ENCODE measurements around the gene MEAF6. TPM values are rescaled to one million over a fixed set of nuclear protein-coding genes. Genes with fewer than 3 reads are reported as not detected.

The MEAF6 gene
- total RNA-seq, 1 experiment from 2014 or later, result 60.1 TPM

DNA sequence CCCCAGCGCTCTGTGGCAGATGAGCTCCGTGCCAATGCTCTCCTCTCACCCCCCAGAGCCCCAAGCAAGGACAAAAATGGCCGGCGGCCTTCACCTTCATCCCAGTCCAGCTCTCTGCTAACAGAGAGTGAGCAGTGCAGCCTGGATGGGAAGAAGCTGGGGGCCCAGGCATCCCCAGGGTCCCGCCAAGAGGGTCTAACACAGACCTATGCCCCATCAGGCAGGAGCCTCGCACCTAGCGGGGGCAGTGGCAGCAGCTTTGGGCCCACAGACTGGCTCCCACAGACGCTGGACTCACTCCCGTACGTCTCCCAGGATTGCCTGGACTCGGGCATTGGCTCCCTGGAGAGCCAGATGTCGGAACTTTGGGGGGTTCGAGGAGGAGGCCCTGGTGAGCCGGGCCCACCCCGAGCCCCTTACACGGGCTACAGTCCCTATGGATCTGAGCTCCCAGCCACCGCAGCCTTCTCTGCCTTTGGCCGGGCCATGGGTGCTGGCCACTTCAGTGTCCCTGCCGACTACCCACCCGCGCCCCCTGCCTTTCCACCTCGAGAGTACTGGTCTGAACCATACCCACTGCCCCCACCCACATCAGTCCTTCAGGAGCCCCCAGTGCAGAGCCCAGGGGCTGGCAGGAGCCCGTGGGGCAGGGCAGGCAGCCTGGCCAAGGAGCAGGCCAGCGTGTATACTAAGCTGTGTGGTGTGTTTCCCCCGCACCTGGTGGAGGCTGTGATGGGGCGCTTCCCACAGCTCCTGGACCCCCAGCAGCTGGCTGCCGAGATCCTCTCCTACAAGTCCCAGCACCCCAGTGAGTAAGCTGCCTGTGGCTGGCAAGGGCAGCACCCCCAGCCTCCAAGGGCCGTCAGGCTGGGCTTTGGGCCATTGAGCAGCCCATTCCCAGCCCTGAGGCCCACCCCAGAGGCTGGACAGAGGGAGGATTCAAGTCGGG lies 31.5 kb downstream of the MEAF6 start:
- no TSS peak for BruUV-seq (replicated peaks)
- CTCF ChIA-PET, result interaction anchor here (0.6 kb wide), 1 partner anchor 20 kb away, joined by 4 read pairs; no protein-coding TSS in a partner anchor
- Mint-ChIP-seq H3K9me3 (ENCODE audit: low read depth, unreplicated experiment) (no peaks in the 10 kb centered on the region), H3K4me1 (ENCODE audit: low read depth, unreplicated experiment) (peaks cover 50% of the 10 kb centered on the region), H3K27ac (ENCODE audit: unreplicated experiment) (peak overlapping the region; percentile 100), H3K4me3 (ENCODE audit: low read depth, unreplicated experiment) (peak overlapping the region; percentile 90), H3K27me3 (ENCODE audit: unreplicated experiment) (no peaks in the 10 kb centered on the region), H3K36me3 (ENCODE audit: insufficient read depth, unreplicated experiment) (peaks cover 91% of the 10 kb centered on the region)
- TF ChIP-seq, protein P1, sequence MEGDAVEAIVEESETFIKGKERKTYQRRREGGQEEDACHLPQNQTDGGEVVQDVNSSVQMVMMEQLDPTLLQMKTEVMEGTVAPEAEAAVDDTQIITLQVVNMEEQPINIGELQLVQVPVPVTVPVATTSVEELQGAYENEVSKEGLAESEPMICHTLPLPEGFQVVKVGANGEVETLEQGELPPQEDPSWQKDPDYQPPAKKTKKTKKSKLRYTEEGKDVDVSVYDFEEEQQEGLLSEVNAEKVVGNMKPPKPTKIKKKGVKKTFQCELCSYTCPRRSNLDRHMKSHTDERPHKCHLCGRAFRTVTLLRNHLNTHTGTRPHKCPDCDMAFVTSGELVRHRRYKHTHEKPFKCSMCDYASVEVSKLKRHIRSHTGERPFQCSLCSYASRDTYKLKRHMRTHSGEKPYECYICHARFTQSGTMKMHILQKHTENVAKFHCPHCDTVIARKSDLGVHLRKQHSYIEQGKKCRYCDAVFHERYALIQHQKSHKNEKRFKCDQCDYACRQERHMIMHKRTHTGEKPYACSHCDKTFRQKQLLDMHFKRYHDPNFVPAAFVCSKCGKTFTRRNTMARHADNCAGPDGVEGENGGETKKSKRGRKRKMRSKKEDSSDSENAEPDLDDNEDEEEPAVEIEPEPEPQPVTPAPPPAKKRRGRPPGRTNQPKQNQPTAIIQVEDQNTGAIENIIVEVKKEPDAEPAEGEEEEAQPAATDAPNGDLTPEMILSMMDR (IDR thresholded peaks at IDR 0.05; ENCODE audit: unreplicated experiment), result no peak
- no peak for DNase-seq
- intact Hi-C loops (cut with micrococcal nuclease; ENCODE audit: unreplicated experiment), result no loop called here

DNA sequence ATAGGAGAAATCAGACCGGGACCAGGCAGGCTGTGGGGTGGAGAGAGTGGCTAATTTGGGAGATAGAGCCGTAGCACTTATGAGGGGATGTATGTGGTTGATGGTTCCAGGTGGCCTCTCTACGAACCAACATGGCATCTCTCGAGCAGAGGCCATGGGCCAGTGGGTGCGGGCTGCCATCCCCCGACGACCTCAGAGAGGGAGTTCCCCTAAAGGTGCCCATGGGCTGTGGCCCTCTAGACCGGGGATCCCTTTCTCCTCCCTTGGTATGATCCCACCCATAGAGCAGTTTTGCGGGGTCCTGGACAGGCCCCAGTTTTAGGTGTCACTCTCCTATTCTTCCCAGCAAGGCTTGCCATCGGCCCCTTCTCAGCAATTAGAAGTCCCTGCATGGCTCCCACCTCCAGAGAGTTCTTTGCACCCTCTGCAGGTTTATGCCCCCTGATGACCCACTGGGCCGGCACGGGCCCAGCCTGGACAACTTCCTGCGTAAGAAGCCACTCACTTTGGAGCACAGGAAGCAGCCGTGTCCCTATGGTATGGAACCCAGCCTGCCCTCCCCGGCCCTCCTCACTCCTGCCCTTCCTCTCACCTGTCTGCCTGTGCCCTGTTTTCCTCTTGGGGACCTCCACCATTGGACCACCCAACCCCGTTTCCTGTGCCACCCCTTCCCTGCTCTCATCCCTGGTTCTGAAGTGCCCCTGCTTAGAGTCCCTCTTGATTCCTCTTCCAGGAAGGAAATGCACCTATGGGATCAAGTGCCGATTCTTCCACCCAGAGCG lies 32.4 kb downstream of the MEAF6 start:
- Mint-ChIP-seq H3K36me3 (ENCODE audit: insufficient read depth, unreplicated experiment) (peaks cover 94% of the 10 kb centered on the region), H3K9me3 (ENCODE audit: low read depth, unreplicated experiment) (no peaks in the 10 kb centered on the region), H3K27ac (ENCODE audit: unreplicated experiment) (peak overlapping the region; percentile 100), H3K27me3 (ENCODE audit: unreplicated experiment) (no peaks in the 10 kb centered on the region), H3K4me1 (ENCODE audit: low read depth, unreplicated experiment) (peaks cover 45% of the 10 kb centered on the region), H3K4me3 (ENCODE audit: low read depth, unreplicated experiment) (peak overlapping the region; percentile 90)
- CTCF ChIA-PET, result no interaction called here
- TF ChIP-seq, protein P1 (IDR thresholded peaks at IDR 0.05; ENCODE audit: unreplicated experiment), result no peak
- intact Hi-C loops (cut with micrococcal nuclease; ENCODE audit: unreplicated experiment), result no loop called here
- no TSS peak for BruUV-seq (replicated peaks)
- DNase-seq, result no peak

DNA sequence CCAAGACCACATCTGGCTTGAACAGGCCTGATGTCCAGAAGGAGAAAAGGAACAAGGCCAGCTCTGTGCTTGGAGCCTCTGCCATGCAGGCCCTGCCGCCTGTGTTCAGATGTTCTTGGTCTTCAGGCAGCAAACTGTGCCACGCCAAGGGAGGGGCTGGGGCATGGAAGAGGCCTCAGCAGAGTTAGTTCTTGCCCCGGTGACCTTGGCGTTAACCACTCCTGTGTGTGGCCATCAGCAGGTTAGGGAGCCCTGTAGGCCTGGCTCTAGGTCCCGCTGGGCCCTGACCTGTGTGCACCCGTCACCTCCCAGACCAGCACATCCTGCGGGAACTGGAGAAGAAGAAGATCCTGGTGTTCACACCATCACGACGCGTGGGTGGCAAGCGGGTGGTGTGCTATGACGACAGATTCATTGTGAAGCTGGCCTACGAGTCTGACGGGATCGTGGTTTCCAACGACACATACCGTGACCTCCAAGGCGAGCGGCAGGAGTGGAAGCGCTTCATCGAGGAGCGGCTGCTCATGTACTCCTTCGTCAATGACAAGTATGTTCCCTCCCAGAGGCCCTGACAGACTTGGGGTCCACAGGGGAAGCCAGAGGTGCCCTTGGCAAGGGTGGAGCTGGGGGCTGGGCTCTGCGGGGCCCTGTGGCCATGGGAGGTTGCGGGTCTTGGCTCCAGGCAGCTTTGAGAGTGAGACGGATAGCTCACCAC lies 33.1 kb downstream of the MEAF6 start:
- intact Hi-C loops (cut with micrococcal nuclease; ENCODE audit: unreplicated experiment), result no loop called here
- Mint-ChIP-seq H3K4me3 (ENCODE audit: low read depth, unreplicated experiment) (peak overlapping the region; percentile 90), H3K9me3 (ENCODE audit: low read depth, unreplicated experiment) (no peaks in the 10 kb centered on the region), H3K27me3 (ENCODE audit: unreplicated experiment) (no peaks in the 10 kb centered on the region), H3K36me3 (ENCODE audit: insufficient read depth, unreplicated experiment) (peaks cover 94% of the 10 kb centered on the region), H3K4me1 (ENCODE audit: low read depth, unreplicated experiment) (peaks cover 37% of the 10 kb centered on the region), H3K27ac (ENCODE audit: unreplicated experiment) (peak overlapping the region; percentile 100)
- CTCF ChIA-PET, result no interaction called here
- DNase-seq, result no peak
- BruUV-seq (replicated peaks), result no TSS peak
- TF ChIP-seq, protein P1 (IDR thresholded peaks at IDR 0.05; ENCODE audit: unreplicated experiment), result no peak

DNA sequence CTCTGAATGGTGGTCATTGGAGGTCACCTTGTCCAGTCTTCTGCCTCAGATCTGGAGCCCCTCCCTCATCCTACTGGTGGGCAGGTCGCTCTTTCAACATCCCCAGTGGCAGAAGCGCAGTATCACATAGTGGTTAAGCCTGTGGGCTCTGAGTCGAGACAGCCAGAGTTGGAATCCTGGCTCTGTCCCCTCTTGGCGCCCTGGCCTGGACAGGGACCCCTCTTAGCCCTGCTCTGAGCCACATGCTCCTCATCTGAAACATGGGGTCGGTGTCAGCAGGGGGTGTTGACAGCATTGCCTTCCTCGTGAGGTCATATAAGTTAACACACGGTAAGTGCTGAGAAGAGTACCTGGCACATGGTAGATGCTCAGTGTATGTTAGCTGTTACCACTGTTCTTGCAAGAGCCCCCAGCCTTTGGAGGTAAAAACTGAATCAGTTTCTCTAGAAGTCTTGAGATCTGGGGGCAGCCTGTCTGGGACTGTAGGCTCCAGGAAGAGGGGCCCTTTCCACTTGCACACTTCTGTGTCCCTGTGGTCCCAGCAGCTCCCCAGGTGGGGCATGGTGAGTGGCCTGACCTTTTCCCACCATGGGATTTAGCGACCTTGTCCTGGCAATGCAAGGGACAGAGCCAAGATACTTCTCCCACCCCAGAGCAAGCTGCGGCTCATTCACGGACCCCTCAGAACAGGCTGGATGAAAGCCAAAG lies 33.8 kb downstream of the MEAF6 start:
- DNase-seq, result no peak
- peaks cover 36% of the 10 kb centered on the region for H3K4me1 Mint-ChIP-seq (ENCODE audit: low read depth, unreplicated experiment)
- H3K27ac Mint-ChIP-seq (ENCODE audit: unreplicated experiment), result peak overlapping the region; percentile 100
- no TSS peak for BruUV-seq (replicated peaks)
- TF ChIP-seq, protein P1 (IDR thresholded peaks at IDR 0.05; ENCODE audit: unreplicated experiment), result no peak
- peak overlapping the region; percentile 90 for H3K4me3 Mint-ChIP-seq (ENCODE audit: low read depth, unreplicated experiment)
- intact Hi-C loops (cut with micrococcal nuclease; ENCODE audit: unreplicated experiment), result no loop called here
- no peaks in the 10 kb centered on the region for H3K27me3 Mint-ChIP-seq (ENCODE audit: unreplicated experiment)
- no peaks in the 10 kb centered on the region for H3K9me3 Mint-ChIP-seq (ENCODE audit: low read depth, unreplicated experiment)
- peaks cover 97% of the 10 kb centered on the region for H3K36me3 Mint-ChIP-seq (ENCODE audit: insufficient read depth, unreplicated experiment)
- CTCF ChIA-PET, result no interaction called here

All from Calu3 (cell line).